HEK293 (cell line): ENCODE results near the gene IDI2.

Source experiments
- CTCF ChIA-PET: fragments of 350-600 bp; formaldehyde crosslinking; extraction: SDS; loops from one replicate; lab custom pipeline; 2021; ENCODE audit warnings: antibody characterized with exemption; lab: Yijun Ruan, JAX
- POLR2A ChIA-PET: fragments of 300-600 bp; formaldehyde crosslinking; extraction: SDS; loops from one replicate; lab custom pipeline; 2020; ENCODE audit warnings: antibody characterized with exemption, inconsistent platforms; lab: Yijun Ruan, JAX
- H3K27ac ChIP-seq: fragments of 200-500 bp; sonication (Bioruptor generic); 2 replicates; pipeline ENCODE4 v1.5.1; 2014; ENCODE audit warnings: low read depth, low read length, control low read depth, inconsistent platforms; ENCODE audit errors: extremely low read depth
- H3K36me3 ChIP-seq, 2 experiments: fragments of 200-500 bp in 1 of 2; sonication (Bioruptor generic) in 1 of 2; 1 replicate in 1 of 2; 2 replicates in 1 of 2; pipeline ENCODE4 v1.5.1; 2014 to 2017; ENCODE audit warnings: inconsistent platforms in 2 of 2, low read length in 2 of 2; ENCODE audit not compliant: control insufficient read depth in 2 of 2, insufficient read depth in 1 of 2
- H3K4me1 ChIP-seq: fragments of 200-500 bp; sonication (Bioruptor generic); 2 replicates; pipeline ENCODE4 v1.5.1; 2014; ENCODE audit warnings: mild to moderate bottlenecking, low read length, inconsistent platforms; ENCODE audit not compliant: control insufficient read depth, insufficient read depth
- H3K4me3 ChIP-seq: 2 replicates; pipeline ENCODE4 v1.5.1; 2011; ENCODE audit warnings: low read depth, mild to moderate bottlenecking, control low read depth, low read length, moderate library complexity
- H3K9me3 ChIP-seq: fragments of 200-500 bp; sonication (Bioruptor generic); 2 replicates; pipeline ENCODE4 v1.5.1; 2014; ENCODE audit warnings: low read depth, low read length, inconsistent platforms; ENCODE audit not compliant: control insufficient read depth, insufficient read depth
- BCL11A ChIP-seq: fragments of 450-650 bp; formaldehyde crosslinking; IDR thresholded peaks from 2 replicates; pipeline ENCODE4 v1.5.1; 2016; ENCODE audit warnings: low read depth, missing biosample characterization, missing genetic modification characterization
- MYNN ChIP-seq: fragments of 450-650 bp; formaldehyde crosslinking; IDR thresholded peaks from 2 replicates; pipeline ENCODE4 v1.5.1; 2016; ENCODE audit warnings: missing biosample characterization, missing genetic modification characterization, borderline replicate concordance
- SALL2 ChIP-seq: fragments of 450-650 bp; formaldehyde crosslinking; IDR thresholded peaks from 2 replicates; pipeline ENCODE4 v1.5.0; 2017; ENCODE audit warnings: missing biosample characterization, mild to moderate bottlenecking, missing genetic modification characterization, borderline replicate concordance
- TCF7L2 ChIP-seq: IDR thresholded peaks from 2 replicates; pipeline ENCODE4 v1.6.1; 2011; ENCODE audit warnings: low read depth, mild to moderate bottlenecking, inconsistent platforms, low read length, moderate library complexity, borderline replicate concordance
- TRIM28 ChIP-seq: IDR thresholded peaks from 2 replicates; pipeline ENCODE4 v1.6.1; 2011; ENCODE audit warnings: low read length, control low read depth, borderline replicate concordance
- ZFHX2 ChIP-seq: fragments of 450-650 bp; formaldehyde crosslinking; conservative IDR thresholded peaks from 2 replicates; pipeline ENCODE4 v1.5.1; 2016; ENCODE audit warnings: missing biosample characterization, missing genetic modification characterization
- ZNF10 ChIP-seq: fragments of 450-650 bp; formaldehyde crosslinking; IDR thresholded peaks from 2 replicates; pipeline ENCODE4 v1.5.1; 2017; ENCODE audit warnings: missing biosample characterization, missing genetic modification characterization
- ZNF112 ChIP-seq: fragments of 450-650 bp; formaldehyde crosslinking; IDR thresholded peaks from 2 replicates; pipeline ENCODE4 v1.5.0; 2017; ENCODE audit warnings: missing biosample characterization, missing genetic modification characterization
- ZNF169 ChIP-seq: fragments of 450-650 bp; formaldehyde crosslinking; IDR thresholded peaks from 2 replicates; pipeline ENCODE4 v1.5.1; 2016; ENCODE audit warnings: missing biosample characterization, missing genetic modification characterization
- ZNF23 ChIP-seq: fragments of 450-650 bp; formaldehyde crosslinking; IDR thresholded peaks from 2 replicates; pipeline ENCODE4 v1.5.1; 2016; ENCODE audit warnings: missing biosample characterization, missing genetic modification characterization, borderline replicate concordance
- ZNF239 ChIP-seq: fragments of 450-650 bp; formaldehyde crosslinking; IDR thresholded peaks from 2 replicates; pipeline ENCODE4 v1.5.1; 2016; ENCODE audit warnings: missing biosample characterization, missing genetic modification characterization
- ZNF416 ChIP-seq: fragments of 450-650 bp; formaldehyde crosslinking; IDR thresholded peaks from 2 replicates; pipeline ENCODE4 v1.5.1; 2016; ENCODE audit warnings: missing biosample characterization, missing genetic modification characterization
- ZNF426 ChIP-seq: fragments of 450-650 bp; formaldehyde crosslinking; IDR thresholded peaks from 2 replicates; pipeline ENCODE4 v1.5.1; 2017; ENCODE audit warnings: missing biosample characterization, missing genetic modification characterization, mild to moderate bottlenecking, inconsistent platforms, moderate library complexity
- ZNF501 ChIP-seq: fragments of 450-650 bp; formaldehyde crosslinking; IDR thresholded peaks from 2 replicates; pipeline ENCODE4 v1.5.1; 2016; ENCODE audit warnings: missing biosample characterization, missing genetic modification characterization
- ZNF514 ChIP-seq: fragments of 450-650 bp; formaldehyde crosslinking; IDR thresholded peaks from 2 replicates; pipeline ENCODE4 v1.5.1; 2016; ENCODE audit warnings: missing biosample characterization, missing genetic modification characterization
- ZNF600 ChIP-seq: fragments of 450-650 bp; formaldehyde crosslinking; IDR thresholded peaks from 2 replicates; pipeline ENCODE4 v1.5.1; 2016; ENCODE audit warnings: missing biosample characterization, missing genetic modification characterization
- ZNF76 ChIP-seq: fragments of 450-650 bp; formaldehyde crosslinking; IDR thresholded peaks from 2 replicates; pipeline ENCODE4; 2016; ENCODE audit warnings: low read depth, missing biosample characterization, missing genetic modification characterization, borderline replicate concordance
- ZNF768 ChIP-seq: fragments of 450-650 bp; formaldehyde crosslinking; IDR thresholded peaks from 2 replicates; pipeline ENCODE4 v1.5.1; 2018; ENCODE audit warnings: missing biosample characterization, mild to moderate bottlenecking, missing genetic modification characterization
- ZNF792 ChIP-seq: fragments of 450-650 bp; formaldehyde crosslinking; IDR thresholded peaks from 2 replicates; pipeline ENCODE4 v1.5.1; 2016; ENCODE audit warnings: missing biosample characterization, missing genetic modification characterization
- ZNF830 ChIP-seq: fragments of 450-650 bp; IDR thresholded peaks from 2 replicates; pipeline ENCODE4 v1.5.0; 2018; ENCODE audit warnings: missing biosample characterization, missing genetic modification characterization, low read depth, mild to moderate bottlenecking, moderate library complexity
- ZXDB ChIP-seq: fragments of 450-650 bp; formaldehyde crosslinking; IDR thresholded peaks from 2 replicates; pipeline ENCODE4 v1.5.1; 2016; ENCODE audit warnings: missing biosample characterization, missing genetic modification characterization
- TF ChIP-seq, protein P1 (sequence below): fragments of 450-650 bp; formaldehyde crosslinking; IDR thresholded peaks from 2 replicates; pipeline ENCODE4 v1.5.1; 2016; ENCODE audit warnings: missing biosample characterization, missing genetic modification characterization, borderline replicate concordance
- TF ChIP-seq, protein P2 (sequence below): fragments of 450-650 bp; formaldehyde crosslinking; IDR thresholded peaks from 2 replicates; pipeline ENCODE4 v1.5.1; 2016; ENCODE audit warnings: missing biosample characterization, missing genetic modification characterization
- TF ChIP-seq, protein P3 (sequence below): fragments of 450-650 bp; formaldehyde crosslinking; IDR thresholded peaks from 2 replicates; pipeline ENCODE4 v1.5.1; 2016; ENCODE audit warnings: missing biosample characterization, missing genetic modification characterization
- TF ChIP-seq, protein P4 (sequence below): fragments of 450-650 bp; formaldehyde crosslinking; IDR thresholded peaks from 2 replicates; pipeline ENCODE4 v1.5.1; 2016; ENCODE audit warnings: missing biosample characterization, missing genetic modification characterization

Gene IDI2

DNA sequence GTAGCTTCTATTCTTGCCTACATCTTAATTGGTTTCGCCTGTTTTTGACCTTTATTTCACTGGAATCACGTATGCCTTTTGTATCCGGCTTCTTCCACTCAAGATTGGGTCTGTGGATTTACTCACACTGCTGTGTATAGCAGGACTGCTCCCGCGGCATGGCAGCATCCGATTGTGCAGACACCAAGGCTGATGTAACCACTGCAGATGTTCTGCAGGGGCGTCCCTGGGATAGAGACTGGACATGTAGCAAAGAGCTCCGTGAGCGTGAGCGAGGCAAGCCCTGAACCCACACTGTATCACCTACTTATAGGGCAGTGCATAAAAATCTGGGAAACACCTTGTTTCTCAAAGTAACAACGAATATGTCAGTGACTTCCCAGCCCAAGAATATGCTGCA, 11.4 kb upstream of the IDI2 start (continued):
- TF ChIP-seq, protein P1, sequence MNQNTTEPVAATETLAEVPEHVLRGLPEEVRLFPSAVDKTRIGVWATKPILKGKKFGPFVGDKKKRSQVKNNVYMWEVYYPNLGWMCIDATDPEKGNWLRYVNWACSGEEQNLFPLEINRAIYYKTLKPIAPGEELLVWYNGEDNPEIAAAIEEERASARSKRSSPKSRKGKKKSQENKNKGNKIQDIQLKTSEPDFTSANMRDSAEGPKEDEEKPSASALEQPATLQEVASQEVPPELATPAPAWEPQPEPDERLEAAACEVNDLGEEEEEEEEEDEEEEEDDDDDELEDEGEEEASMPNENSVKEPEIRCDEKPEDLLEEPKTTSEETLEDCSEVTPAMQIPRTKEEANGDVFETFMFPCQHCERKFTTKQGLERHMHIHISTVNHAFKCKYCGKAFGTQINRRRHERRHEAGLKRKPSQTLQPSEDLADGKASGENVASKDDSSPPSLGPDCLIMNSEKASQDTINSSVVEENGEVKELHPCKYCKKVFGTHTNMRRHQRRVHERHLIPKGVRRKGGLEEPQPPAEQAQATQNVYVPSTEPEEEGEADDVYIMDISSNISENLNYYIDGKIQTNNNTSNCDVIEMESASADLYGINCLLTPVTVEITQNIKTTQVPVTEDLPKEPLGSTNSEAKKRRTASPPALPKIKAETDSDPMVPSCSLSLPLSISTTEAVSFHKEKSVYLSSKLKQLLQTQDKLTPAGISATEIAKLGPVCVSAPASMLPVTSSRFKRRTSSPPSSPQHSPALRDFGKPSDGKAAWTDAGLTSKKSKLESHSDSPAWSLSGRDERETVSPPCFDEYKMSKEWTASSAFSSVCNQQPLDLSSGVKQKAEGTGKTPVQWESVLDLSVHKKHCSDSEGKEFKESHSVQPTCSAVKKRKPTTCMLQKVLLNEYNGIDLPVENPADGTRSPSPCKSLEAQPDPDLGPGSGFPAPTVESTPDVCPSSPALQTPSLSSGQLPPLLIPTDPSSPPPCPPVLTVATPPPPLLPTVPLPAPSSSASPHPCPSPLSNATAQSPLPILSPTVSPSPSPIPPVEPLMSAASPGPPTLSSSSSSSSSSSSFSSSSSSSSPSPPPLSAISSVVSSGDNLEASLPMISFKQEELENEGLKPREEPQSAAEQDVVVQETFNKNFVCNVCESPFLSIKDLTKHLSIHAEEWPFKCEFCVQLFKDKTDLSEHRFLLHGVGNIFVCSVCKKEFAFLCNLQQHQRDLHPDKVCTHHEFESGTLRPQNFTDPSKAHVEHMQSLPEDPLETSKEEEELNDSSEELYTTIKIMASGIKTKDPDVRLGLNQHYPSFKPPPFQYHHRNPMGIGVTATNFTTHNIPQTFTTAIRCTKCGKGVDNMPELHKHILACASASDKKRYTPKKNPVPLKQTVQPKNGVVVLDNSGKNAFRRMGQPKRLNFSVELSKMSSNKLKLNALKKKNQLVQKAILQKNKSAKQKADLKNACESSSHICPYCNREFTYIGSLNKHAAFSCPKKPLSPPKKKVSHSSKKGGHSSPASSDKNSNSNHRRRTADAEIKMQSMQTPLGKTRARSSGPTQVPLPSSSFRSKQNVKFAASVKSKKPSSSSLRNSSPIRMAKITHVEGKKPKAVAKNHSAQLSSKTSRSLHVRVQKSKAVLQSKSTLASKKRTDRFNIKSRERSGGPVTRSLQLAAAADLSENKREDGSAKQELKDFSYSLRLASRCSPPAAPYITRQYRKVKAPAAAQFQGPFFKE (tag by site-specific recombination) = no peak
- TF ChIP-seq ZNF426 (tag by site-specific recombination) = no peak
- no peak for TF ChIP-seq ZNF514 (tag by site-specific recombination)
- TF ChIP-seq ZFHX2 (tag by site-specific recombination) = no peak
- TF ChIP-seq, protein P2, sequence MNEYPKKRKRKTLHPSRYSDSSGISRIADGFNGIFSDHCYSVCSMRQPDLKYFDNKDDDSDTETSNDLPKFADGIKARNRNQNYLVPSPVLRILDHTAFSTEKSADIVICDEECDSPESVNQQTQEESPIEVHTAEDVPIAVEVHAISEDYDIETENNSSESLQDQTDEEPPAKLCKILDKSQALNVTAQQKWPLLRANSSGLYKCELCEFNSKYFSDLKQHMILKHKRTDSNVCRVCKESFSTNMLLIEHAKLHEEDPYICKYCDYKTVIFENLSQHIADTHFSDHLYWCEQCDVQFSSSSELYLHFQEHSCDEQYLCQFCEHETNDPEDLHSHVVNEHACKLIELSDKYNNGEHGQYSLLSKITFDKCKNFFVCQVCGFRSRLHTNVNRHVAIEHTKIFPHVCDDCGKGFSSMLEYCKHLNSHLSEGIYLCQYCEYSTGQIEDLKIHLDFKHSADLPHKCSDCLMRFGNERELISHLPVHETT (tag by site-specific recombination) = no peak
- no peak for TF ChIP-seq TCF7L2
- TF ChIP-seq ZNF416 (tag by site-specific recombination) = no peak
- TF ChIP-seq, all 188 proteins: peak for 0

DNA sequence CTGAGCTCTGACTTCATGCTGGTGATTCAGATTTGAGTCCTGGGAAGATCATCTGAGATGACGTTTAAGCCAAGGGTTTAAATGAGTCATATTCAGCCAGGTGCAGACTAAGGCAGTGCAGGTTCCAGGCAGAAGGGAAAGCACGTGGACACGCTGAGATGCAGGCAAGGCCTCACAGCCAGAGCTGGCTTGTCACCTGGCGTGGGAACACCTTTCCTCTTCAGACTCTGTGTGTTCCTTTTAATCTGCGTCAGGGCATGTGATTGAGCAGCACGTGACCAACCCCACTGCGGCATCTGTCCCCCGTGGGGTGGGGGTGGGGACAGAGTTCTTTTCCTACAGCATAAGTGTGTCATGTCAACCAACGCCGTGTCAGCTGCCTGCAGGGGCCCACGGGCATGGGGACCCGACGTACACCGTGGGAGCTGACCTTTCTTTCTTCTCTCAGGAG, 10.7 kb upstream of the IDI2 start:
- Histone ChIP-seq H3K4me1 (no peaks in the 10 kb centered on the region), H3K27ac (no peak overlapping the region)
- CTCF ChIA-PET = no interaction called here
- TF ChIP-seq ZNF600 = no peak
- TF ChIP-seq, all 188 proteins: peak for 0
- no peak overlapping the region for H3K4me3 ChIP-seq
- peaks cover 18 to 41% of the 10 kb centered on the region in 2 experiments; a peak in 2 of 3 replicates for H3K36me3 ChIP-seq
- no peaks in the 10 kb centered on the region for H3K9me3 ChIP-seq
- POLR2A ChIA-PET = interaction anchor here (0.8 kb wide), 1 partner anchor 34 kb away, joined by 3 read pairs; no protein-coding TSS in a partner anchor

DNA sequence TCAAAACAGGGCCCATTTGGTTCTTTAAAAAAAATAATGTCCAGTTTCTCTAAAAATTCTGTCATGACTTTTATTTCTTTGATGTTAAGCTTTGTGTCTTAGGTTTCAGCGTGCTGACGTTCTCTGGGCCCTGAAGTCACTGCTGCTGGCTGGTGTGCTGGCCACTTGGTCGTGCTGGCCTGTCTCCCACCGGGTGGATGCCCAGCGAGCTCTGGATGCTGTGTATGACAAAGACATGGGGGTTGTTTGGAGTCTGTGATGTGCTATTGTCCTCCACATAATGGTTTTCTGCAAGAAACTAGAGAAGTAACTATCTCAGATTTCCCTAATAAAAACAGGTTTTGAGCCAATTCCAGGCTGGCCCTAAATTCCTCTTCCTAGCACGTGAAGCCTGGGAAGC, 9.5 kb upstream of the IDI2 start:
- Histone ChIP-seq H3K4me1 (no peaks in the 10 kb centered on the region), H3K27ac (no peak overlapping the region), H3K9me3 (no peaks in the 10 kb centered on the region), H3K36me3 (peaks cover 6 to 30% of the 10 kb centered on the region in 2 experiments; a peak in 2 of 3 replicates), H3K4me3 (no peak overlapping the region)
- ChIA-PET CTCF (interaction anchor here (0.6 kb wide), 1 partner anchor 15 kb away, joined by 5 read pairs; no protein-coding TSS in a partner anchor), POLR2A (interaction anchor here (1.3 kb wide), 1 partner anchor 14 kb away, joined by 4 read pairs; the partner anchor contains the start of gene IDI1)
- TF ChIP-seq, protein P3, sequence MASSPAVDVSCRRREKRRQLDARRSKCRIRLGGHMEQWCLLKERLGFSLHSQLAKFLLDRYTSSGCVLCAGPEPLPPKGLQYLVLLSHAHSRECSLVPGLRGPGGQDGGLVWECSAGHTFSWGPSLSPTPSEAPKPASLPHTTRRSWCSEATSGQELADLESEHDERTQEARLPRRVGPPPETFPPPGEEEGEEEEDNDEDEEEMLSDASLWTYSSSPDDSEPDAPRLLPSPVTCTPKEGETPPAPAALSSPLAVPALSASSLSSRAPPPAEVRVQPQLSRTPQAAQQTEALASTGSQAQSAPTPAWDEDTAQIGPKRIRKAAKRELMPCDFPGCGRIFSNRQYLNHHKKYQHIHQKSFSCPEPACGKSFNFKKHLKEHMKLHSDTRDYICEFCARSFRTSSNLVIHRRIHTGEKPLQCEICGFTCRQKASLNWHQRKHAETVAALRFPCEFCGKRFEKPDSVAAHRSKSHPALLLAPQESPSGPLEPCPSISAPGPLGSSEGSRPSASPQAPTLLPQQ (tag by site-specific recombination) = no peak
- TF ChIP-seq ZNF239 (tag by site-specific recombination) (no peak), ZXDB (tag by site-specific recombination) (no peak), ZNF10 (tag by site-specific recombination) (no peak), ZNF76 (tag by site-specific recombination) (no peak), ZNF768 (no peak), ZNF830 (tag by site-specific recombination) (no peak), ZNF112 (tag by site-specific recombination) (no peak), ZNF792 (tag by site-specific recombination) (no peak), MYNN (no peak), ZNF23 (tag by site-specific recombination) (no peak), TRIM28 (no peak), ZNF169 (tag by site-specific recombination) (no peak), ZNF501 (tag by site-specific recombination) (no peak), BCL11A (no peak), SALL2 (tag by site-specific recombination) (no peak)
- TF ChIP-seq, protein P4, sequence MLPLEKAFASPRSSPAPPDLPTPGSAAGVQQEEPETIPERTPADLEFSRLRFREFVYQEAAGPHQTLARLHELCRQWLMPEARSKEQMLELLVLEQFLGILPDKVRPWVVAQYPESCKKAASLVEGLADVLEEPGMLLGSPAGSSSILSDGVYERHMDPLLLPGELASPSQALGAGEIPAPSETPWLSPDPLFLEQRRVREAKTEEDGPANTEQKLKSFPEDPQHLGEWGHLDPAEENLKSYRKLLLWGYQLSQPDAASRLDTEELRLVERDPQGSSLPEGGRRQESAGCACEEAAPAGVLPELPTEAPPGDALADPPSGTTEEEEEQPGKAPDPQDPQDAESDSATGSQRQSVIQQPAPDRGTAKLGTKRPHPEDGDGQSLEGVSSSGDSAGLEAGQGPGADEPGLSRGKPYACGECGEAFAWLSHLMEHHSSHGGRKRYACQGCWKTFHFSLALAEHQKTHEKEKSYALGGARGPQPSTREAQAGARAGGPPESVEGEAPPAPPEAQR (tag by site-specific recombination) = no peak
